Fibroblast of upper back skin (primary cell): ENCODE measurements around the gene FARP1.

Source experiments
- DNase-seq: peaks from one replicate; pipeline ENCODE4 v3.0.0-alpha.2; 2013

FARP1 gene

DNA sequence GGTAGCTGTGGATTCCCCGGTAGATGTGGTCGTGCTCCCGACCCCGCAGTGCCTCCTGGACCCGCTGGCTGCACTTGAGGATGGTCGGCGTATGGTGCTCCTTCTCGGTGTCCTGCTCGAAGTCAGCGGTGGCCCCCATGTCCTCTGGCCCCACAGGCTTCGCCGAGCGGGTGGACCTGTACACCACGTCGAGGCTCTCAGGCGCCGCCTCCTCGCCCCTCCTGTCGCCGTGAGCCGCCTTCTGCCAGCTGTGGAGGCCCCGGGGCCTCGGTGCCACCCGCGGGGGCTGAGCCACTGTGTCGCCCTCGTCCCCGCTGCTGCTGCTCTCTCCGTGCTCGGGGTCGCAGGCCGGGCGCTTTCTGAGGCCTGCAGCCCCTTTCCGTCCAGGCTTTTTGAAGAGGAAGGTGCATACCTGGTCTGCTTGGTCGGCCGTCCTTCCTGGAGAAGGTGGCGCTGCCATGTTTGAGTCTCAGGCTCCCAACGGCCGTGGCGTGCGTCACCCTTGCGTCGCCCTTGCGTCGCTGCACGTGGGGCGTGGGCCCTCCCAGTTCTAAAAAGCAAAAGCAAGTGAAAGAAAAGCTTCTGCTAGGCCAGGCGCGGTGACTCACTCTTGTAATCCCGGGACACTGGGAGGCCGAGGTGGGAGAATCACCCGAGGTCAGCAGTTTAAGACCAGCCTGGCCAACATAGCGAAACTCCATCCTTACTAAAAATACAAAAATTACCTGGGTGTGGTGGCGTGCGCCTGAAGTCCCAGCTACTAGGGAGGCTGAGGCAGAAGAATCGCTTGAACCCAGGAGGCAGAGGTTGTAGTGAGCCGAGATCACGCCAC is 34.1 kb downstream of the FARP1 start, which contains the start of gene RNF113B:
RNF113B (minus strand) TSS at position 493 of the 832 bp plus-strand sequence; CDS start at position 460, 33 bp downstream.
- DNase-seq: no peak

DNA sequence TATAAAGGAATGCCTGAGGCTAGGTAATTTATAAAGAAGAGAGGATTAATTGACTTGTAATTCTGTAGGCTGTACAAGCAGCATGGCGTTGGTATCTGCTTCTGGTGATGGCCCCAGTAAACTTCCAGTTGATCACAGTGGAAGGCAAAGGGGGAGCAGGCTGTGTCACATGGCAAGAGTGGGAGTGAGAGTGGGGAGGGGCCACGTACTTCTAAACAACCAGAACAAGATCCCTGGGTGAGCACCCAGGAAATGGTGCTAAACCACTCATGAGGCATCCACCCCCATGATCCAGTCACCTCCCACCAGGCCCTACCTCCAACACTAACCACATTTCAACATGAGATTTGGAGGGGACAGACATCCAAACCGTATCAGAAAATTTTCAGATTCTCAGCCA is 37.2 kb downstream of the FARP1 start:
- DNase-seq: no peak

DNA sequence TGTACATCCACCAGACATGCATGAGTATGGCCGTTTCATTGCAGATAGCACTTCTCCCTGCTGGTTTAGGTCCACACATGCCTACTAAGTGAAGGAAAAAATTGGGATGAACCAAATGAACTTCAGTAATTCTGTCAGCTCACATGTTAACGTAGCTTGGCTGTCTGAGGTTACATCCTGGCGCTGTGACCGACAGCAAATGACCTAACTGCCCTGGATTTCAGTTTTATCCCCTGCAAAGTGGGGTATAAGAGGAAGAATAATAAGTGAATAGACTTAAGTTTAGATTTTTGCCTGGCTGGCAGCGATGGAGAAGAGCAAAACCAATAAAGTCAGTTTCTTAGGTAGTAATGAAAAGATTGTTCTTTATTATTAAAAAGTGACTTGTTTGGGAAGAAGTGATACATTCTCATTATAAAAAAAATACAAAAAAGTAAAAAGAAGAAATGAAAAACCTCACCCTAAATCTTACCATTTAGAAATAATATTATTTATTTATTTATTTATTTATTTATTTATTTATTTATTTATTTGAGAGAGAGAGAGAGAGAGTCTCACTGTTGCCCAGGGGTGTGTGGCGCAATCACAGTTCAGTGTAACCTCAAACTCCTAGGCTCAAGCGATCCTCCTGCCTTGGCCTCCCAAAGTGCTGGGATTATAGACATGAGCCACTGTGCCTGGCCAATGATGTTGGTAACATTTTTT is 38.4 kb downstream of the FARP1 start:
- DNase-seq: no peak

DNA sequence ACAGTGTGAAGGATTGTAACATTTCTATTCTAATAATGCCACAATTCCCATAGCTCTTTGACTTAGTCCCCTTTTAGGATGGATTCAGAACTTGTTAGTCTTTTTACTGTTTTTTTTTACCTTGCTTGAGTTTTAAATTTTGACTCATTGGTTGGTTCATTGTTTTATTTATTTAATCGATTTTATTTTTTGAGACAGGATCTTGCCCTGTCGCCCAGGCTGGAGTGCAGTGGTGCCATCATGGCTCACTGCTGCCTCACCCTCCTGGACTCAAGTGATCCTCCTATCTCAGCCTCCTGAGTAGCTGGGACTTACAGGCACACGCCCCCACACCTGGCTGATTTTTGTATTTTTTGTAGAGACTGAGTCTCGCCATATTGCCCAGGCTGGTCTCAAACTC is 39.3 kb downstream of the FARP1 start:
- no peak for DNase-seq

DNA sequence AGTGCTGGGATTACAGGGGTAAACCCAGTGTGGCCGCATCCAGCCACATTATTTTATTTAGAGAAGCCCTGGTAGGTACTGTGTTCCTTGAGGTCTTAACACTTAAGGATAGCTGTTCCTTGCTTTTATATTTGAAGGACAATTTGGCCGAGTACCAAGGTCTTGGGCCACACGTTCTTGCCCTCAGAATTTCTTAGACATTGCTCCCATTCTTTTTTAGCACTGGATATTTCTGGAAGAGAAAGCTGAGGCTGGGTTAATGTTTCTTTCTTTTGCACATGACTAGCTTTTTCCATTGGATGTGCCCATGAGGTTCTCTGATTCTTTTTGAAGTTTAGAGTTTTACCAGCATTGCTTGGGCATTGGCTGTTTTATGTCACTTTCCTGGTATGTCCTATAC is 39.7 kb downstream of the FARP1 start:
- DNase-seq: no peak

DNA sequence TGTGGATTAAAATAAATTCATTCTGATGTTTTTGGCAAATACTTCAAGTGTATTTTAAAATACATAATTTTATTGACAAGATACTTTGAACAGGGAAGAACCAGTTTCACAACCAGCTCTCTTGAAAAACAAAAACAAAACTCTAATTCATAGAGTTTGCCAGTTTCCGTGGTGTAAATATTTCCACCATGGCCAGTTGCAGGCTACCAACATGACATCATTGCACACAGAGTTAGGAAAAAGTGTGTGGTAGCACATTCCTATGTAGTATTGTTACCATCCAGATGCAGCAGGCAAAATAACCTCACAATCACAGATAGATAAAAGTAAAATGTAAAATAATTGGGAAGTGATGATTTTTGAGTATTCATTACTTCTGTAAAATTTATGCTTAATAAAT is 41.9 kb downstream of the FARP1 start:
- DNase-seq: no peak

DNA sequence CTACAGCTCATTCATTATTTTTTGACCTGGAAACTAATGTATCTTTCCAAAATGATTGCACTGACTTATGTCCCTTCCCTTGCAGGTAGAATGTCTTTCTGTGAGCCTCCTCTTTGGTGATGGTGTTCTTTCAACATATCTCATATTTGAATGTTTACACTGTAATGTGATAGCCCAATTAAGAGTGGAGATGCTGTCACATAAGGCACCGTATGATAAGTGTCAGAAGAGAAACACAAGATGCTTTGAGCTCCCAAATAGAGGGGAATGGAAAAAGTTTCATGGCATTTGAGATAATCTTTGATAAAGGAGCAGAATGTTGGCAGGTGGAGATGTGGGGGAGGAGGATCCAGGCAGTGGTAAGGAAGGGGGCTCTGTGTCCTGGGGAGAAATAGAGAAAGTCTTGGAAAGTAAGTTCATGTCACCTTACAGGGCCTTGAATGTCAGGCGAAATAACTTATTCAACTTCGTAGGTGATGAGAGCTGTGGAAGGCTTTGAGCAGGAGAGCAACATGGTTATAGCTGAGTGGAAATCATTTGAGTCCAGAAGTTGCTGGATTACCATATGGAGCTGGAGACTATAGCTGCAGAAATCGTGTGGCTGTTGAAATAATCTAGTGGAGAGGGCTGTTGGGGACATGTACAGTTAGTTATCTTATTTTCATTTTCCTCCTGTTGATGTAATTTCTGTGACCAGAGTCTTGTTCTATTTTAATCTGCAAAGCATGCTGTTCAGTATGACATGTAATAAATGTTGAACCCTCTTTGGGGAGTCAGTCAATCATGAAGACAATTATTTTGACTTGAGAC is 44.5 kb downstream of the FARP1 start:
- DNase-seq: no peak

DNA sequence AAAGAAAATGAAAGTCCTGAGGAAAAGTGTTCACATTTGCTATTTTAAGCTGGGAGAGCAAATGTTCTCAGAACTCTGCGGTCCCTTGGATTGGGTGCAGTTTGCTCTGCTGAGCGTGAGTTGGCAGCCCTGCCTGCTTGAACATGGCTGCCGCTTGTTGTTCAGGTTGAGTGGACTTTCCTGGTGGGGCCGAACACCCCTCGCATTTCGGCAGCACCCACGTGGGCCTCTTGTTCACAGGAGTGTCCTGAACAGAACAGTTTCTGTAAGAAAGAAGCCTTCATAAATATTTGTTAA is 45.0 kb downstream of the FARP1 start:
- no peak for DNase-seq

DNA sequence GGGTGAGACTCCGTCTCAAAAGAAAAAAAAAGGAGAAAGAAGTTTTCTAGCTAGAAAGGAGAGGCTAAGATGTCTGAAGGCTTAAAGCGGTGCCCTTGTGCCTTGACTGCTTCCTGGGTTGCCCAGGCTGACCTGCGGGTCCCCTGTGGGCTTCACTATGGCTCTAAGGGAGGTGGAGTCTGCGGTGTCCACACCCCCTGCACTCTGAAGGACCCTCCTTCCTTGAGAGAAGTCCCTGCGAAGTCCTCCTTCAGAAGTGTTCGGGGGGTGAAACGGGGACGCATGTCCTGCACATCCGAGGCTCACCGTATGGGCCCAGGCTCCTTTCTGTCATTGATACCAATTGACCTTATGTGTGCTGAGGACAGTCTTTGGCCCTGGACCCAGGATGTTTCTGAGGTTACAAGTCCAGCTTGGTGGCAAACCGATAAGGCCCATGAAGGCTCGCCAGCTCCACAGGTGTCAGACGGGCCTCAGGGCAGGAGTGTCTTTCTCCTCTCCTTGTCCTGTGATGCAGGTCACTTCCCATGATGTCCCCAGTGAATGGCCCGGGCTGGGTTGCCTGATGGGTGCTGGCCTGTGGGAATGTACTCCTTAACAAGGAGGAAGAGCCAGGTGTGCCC is 45.8 kb downstream of the FARP1 start:
- no peak for DNase-seq

DNA sequence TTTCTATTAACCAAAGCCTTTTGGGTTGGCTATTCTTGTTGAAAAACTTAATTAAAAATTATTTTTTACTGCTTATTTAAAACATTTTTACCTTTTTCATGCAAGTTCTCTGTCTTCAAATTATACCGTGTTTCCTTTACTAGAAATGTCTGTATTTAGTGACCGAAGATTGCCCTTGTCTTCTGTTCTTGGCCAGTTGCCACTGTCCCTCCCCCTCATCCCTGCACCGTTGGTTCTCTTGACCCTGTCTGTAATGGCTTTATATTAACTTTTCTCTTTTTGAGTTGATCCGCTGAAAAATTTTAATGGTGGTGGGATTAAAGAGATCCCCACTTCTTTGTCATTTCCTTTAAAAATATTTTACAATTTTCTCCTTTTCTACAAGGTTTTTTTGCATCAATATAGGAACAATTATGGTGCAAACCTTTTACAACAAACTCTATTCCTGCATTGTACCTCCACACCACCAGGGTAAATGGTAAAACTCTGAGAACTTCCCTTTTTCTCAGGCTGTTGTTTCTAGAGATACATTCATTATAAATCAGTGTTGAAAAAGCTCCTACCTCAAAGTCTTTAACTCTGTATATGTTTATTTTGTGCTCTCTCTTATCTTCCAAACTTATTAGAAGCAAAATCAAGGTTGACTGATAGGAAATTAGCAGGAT is 47.1 kb downstream of the FARP1 start:
- no peak for DNase-seq

DNA sequence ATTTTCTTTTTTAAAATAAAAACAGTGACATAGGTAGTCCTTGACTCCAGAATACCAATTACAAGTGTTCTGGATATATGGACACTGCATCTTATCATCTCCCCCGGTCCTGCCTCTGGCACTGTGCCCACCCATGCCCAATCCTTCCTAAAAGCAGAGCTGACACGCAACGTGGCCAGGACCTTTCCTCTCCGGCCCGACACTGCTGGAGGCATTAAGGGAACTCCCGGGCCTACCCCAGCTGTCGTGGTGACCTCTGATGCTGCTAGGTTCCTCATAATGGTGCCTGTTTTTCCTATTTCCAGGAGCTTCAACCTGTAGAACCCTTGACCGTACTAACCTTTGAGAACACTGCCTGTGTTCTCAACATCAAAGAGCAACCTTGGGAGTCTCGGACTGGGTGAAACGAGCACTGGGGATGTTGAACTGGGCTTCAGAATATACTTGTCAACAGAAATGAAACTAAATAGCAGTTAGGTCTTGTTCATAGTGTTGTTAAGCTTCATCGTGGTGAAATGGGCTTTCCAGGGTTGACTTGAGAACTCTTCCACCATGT is 48.1 kb downstream of the FARP1 start:
- no peak for DNase-seq

DNA sequence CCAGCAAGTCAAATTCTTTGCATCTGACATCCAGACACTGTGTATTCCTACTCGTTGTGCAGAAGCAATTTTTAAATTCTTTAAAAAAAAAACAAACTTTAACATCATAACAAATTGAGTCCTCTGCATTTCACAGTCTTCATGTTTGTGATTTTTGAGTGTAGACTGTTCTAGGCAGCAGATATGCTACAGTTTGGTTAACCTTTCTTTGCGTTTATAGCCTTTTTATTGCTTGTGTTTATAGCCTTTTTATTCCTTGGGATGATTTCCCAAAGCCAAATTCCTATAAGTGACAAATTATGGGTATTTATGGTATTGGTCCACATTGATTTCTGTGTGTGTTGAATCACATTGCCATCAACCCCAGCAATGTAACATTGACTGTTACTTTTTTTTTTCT is 49.1 kb downstream of the FARP1 start:
- DNase-seq: no peak

DNA sequence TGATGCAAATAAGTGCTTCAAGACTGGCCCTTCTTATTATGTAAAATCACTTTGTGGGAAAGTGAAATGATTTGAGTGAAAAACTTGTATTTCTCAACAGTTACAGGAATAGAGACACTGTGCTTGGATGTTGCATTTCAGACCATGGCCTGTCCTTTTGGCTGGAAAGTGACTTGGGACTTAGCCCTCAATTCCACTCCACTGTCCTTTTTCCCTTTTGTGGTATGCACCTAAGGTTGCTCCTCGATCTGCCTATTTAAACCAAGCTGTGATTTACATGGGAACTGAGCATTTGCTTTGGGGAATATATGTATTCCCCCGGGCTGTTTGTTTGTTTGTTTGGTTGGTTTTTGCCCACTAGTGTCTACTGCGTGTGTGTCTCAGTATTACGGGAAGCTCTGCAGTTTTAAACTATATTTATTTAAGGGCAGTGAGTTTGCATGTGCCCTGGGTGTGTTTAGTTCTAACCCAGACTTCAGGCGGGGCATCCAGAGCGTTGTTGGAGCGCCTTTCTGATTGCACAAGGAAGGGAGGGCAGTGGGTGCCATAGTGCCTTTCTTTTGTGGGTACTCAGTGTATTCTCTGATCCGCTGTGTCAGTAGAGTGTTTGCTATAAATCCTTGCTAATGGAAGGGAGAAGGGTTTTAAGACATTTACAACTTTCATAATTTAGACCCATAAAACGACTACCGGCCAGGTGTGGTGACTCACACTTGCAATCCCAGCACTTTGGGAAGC is 52.3 kb downstream of the FARP1 start:
- no peak for DNase-seq

DNA sequence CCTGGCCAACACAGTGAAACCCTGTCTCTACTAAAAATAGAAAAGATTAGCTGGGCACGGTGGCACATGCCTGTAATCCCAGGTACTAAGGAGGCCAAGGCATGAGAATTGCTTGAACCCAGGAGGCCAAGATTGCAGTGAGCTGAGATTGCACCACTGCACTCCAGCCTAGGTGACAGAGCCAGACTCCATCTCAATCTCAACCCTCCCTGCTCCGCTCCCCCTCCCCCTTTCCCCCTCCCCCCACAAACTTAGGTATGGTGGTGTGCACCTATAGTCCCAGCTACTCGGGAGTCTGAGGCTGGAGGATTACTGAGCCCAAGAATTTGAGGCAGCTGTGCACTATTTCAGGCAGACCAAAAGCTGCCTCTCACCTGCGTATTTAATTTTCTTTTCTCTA is 55.8 kb downstream of the FARP1 start:
- no peak for DNase-seq

DNA sequence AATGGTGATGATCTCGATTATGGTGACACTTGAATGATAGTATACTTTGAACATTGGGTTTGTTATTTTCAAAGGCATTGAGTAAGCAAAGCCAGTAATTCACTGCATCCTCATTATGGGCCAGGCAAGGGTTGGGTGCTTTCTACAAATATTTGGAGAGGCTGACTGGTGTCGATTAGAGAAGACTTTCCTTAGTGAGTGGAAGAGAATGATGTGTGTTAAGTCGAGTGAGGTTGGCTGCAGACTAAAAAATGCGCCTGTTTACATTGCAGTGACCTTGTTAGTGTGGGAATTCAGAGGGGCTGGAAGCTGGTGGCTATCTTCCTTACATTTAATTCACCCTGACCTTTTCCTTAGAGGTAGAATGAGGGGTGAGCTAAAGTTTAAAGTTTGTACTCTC is 56.6 kb downstream of the FARP1 start:
- no peak for DNase-seq

DNA sequence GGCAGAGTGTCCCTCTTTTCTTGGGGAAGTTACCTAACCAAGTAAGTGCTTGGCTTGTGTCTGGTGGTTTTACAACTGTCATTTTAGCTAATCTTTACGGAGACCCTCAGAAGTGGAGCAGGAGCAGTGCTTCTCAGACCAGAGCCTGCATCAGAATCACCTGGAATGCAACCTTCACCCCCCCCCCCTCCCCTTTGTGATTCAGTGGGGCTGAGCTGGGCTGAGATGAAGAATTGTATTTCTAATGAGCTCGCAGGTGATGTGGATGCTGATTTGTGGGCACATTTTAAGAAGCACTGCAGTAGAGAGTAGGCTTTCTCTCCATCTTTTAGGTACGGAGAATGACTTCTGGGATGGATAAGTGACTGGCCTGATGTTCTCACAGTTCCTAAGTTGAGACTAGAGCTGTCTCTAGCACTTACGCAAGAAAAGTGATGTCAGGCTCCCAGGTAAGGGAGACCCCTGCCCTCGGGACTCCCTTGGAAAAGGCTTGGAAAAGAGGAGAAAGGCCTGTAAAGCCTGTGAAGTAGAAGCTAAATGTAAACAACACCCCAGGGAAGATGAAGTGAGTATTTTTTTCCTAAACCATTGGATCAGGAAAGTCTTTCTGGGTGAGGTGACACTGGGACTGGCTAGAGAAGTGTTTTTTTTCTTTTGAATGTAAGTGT is 57.5 kb downstream of the FARP1 start:
- no peak for DNase-seq

DNA sequence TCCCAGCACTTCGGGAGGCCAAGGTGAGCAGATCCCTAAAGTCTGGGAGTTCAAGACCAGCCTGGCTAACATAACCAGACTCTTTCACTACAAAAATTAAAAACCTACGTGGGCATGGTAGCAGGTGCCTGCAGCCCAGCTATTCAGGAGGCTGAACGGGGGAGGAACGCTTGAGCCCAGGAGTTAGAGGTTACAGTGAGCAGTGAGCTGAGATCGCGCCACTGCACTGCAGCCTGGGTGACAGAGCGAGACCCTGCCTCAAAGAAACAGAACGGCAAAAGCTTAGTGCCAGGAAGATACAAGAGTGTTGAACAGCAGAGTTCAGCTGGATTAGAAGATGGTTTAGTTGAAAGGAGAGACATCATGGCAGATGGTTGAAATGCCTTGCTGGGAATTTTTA is 58.3 kb downstream of the FARP1 start:
- DNase-seq: no peak

DNA sequence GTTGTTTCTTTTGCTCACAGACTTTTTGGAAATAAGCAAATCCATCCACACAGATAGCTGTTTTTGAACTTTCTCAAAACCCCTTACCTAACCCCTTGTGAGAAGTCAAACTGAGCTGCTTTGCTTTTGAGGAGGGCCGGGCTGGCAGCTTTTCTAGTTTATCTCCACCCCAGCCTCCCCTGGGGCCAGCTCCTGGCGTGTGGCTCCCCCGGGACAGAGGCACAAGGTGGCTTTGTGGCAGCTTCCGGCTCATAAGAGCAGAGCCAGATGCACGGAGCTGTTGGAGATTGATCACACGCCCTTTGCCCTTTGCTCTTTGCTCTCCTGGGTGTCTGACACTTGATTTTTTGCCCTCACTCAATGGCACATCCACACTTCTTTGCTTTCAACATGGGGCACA is 59.1 kb downstream of the FARP1 start:
- DNase-seq: no peak

DNA sequence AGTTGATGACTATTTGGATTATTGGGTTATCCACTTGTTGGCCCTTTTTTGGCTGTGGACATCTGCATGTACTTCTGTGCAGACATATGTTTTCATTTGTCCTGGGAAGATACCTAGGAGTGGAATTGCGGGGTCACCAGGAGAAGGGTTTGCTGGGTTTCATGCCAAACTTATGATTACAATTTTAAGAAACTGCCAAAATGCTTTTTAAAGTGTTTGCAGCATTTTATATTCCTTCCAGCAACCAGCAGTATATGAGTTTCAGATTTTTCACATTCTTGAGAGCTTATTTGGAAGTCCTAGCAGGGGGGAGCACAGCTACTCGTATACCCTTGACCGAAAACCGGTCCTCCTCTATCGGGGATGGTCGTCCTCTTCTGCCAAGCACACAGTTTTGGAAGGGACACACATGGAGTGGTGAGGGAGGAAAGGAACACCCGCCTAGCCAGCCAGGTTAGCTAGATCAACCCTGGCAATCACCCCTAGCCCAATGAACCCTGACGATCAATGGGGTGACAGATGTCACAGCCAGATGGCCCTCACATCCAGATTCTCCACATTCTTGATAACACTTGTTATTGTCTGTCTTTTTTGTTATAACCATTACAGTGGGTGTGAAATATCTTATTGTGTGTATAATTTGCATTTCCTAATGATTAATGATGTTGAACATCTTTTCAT is 60.9 kb downstream of the FARP1 start:
- DNase-seq: peak; percentile 65

DNA sequence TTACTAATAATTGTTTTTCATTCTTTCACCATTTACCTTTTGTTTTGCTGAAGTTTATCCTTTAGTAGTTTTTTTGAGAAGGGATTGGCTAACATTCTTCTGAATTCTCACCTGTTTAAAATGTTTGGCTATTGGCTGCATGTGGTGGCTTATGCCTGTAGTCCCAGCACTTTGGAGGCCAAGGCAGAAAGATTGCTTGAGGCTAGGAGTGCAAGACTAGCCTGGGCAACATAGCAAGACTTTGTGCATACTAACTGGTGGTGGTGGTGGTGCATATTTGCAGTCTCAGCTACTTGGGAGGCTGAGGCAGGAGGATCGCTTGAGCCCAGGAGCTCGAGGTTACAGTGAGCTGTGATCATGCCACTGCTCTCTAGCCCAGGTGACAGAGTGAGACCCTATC is 61.7 kb downstream of the FARP1 start:
- DNase-seq: no peak

DNA sequence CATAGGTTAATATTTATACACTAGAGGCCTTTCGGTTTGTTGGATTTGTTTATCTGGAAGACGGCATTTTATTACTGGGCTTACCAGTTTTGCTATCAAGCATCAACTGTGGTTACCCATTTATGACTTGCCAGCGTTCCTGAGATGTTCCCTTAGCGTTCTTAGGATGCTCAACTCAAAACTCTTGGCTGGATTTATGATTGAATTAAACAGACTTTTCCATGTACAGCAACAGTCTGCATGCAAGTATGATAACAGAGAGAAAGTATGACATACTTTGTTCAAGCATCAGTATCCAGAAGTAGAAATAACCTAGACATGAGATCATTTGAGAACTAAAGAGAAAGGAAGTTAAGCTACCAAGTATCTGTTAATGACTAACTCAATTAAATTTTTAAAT is 64.1 kb downstream of the FARP1 start:
- DNase-seq: peak; percentile 89
